Left ventricle myocardium inferior (tissue), 1 donor: Measurements from ENCODE around the gene OCIAD1. TPM values are rescaled to one million over a fixed set of nuclear protein-coding genes. Genes with fewer than 3 reads are reported as not detected.

Experiments used
- DNase-seq: peaks from one replicate; pipeline ENCODE4 v3.0.0-alpha.2; 2020
- H3K27ac ChIP-seq: fragments of 200-600 bp; replicated peaks from 2 replicates; pipeline ENCODE4 v1.8.0; 2021
- H3K27me3 ChIP-seq: fragments of 200-600 bp; 2 replicates; pipeline ENCODE4 v1.8.0; 2021; ENCODE audit warnings: low read depth
- H3K36me3 ChIP-seq: fragments of 200-600 bp; 2 replicates; pipeline ENCODE4 v1.8.0; 2021
- H3K4me1 ChIP-seq: fragments of 200-600 bp; 2 replicates; pipeline ENCODE4 v1.8.0; 2021
- H3K4me3 ChIP-seq: fragments of 200-600 bp; 2 replicates; pipeline ENCODE4 v1.8.0; 2021; ENCODE audit warnings: mild to moderate bottlenecking, moderate library complexity
- H3K9me3 ChIP-seq: fragments of 200-600 bp; replicated peaks from 2 replicates; pipeline ENCODE4 v1.8.0; 2021
- intact Hi-C: fragments of 100-400 bp; cut with micrococcal nuclease; formaldehyde crosslinking; loops from one replicate; pipeline ENCODE4 v1.11.0; 2022
- total RNA-seq: library from RNA; stranded (reverse); fragmentation: NEBNext Ultra II Directional; extraction: Animal tissue kit (Norgen Biotek cat#: 25700); gene quantifications from one replicate; pipeline ENCODE4 v1.2.1, GENCODE V29; 2021
- TF ChIP-seq, protein P1 (sequence below): fragments of 200-600 bp; IDR thresholded peaks from 2 replicates; pipeline ENCODE4 v1.8.0; 2021; ENCODE audit warnings: antibody characterized with exemption, mild to moderate bottlenecking, borderline replicate concordance
- donor health status: DM: no; HTN: yes; CAD: no; lungs with severe emphysema.

The OCIAD1 gene
- total RNA-seq, 1 donor from 2014 or later, result 129 TPM

DNA sequence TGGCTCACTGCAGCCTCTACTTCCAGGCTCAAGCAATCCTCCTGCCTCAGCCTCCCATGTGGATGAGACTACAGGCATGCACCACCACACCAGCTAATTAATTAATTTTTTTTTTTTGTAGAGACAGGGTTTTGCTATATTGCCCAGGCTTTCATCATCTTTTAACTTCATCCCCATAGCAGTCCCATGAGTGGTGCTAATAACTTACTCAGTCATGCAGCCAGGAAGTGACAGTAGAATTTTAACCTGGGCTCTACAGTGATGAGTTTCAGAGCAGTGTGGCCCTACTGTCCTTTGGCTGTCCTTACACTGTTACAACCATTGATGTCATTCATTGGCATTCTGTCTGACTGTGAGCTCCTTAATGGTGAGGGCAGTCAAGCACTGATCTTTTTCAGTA lies 79.6 kb downstream of the OCIAD1 start:
- TF ChIP-seq, protein P1, sequence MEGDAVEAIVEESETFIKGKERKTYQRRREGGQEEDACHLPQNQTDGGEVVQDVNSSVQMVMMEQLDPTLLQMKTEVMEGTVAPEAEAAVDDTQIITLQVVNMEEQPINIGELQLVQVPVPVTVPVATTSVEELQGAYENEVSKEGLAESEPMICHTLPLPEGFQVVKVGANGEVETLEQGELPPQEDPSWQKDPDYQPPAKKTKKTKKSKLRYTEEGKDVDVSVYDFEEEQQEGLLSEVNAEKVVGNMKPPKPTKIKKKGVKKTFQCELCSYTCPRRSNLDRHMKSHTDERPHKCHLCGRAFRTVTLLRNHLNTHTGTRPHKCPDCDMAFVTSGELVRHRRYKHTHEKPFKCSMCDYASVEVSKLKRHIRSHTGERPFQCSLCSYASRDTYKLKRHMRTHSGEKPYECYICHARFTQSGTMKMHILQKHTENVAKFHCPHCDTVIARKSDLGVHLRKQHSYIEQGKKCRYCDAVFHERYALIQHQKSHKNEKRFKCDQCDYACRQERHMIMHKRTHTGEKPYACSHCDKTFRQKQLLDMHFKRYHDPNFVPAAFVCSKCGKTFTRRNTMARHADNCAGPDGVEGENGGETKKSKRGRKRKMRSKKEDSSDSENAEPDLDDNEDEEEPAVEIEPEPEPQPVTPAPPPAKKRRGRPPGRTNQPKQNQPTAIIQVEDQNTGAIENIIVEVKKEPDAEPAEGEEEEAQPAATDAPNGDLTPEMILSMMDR, result no peak
- no peak overlapping the region for H3K27ac ChIP-seq
- intact Hi-C loops, result no loop called here

More for the DNA sequence above, 79.6 kb downstream of the OCIAD1 start:
- no peak overlapping the region for H3K4me3 ChIP-seq
- H3K27me3 ChIP-seq, result no peaks in the 10 kb centered on the region
- no peaks in the 10 kb centered on the region for H3K9me3 ChIP-seq
- no peak for DNase-seq
- no peaks in the 10 kb centered on the region for H3K36me3 ChIP-seq
- H3K4me1 ChIP-seq, result peaks cover 14% of the 10 kb centered on the region

Other genes starting within 250 kb of the OCIAD1 start
- 33.2 TPM for gene FRYL, start 50.8 kb upstream of the OCIAD1 start, total RNA-seq
- 16.9 TPM for gene OCIAD2, start 75.7 kb downstream of the OCIAD1 start, total RNA-seq
- gene CWH43, start 155.2 kb downstream of the OCIAD1 start, total RNA-seq, result not detected